ENCODE measurements around the gene IHH.

Gene IHH

GRCh38 chr2:219095406-219095935 is 34.8 kb upstream of the IHH start:
- no peak for DNase-seq (ENCODE audit: extremely low spot score)
- ChIA-PET CTCF (interaction anchor here (1.0 kb wide), 1 partner anchor 9 kb away, joined by 4 read pairs; no protein-coding TSS in a partner anchor), POLR2A (no interaction called here)
- TF ChIP-seq SP1 (IDR thresholded peaks at IDR 0.05) (no peak), FOXA1 (IDR thresholded peaks at IDR 0.05) (no peak), FOXK2 (IDR thresholded peaks at IDR 0.05) (no peak)

GRCh38 chr2:219094171-219094570 is 33.5 kb upstream of the IHH start:
- DNase-seq (ENCODE audit: extremely low spot score), result no peak
- CTCF ChIA-PET, result no interaction called here
- TF ChIP-seq BHLHE40 (IDR thresholded peaks at IDR 0.05; ENCODE audit: borderline replicate concordance) (no peak), TARDBP (IDR thresholded peaks at IDR 0.05) (no peak), CTBP1 (IDR thresholded peaks at IDR 0.05; ENCODE audit: borderline replicate concordance) (no peak), FOXK2 (IDR thresholded peaks at IDR 0.05) (no peak)
- POLR2A ChIA-PET, result no interaction called here

- ChIA-PET POLR2A (no interaction called here), CTCF (interaction anchor here (1.3 to 1.5 kb wide), 2 partner anchors 33 to 61 kb away, joined by 3 to 7 read pairs; no protein-coding TSS in a partner anchor)
- TF ChIP-seq SP1 (IDR thresholded peaks at IDR 0.05), result no peak
- TF ChIP-seq HDGF (IDR thresholded peaks at IDR 0.05; ENCODE audit: borderline replicate concordance), result no peak
- no peak for DNase-seq (ENCODE audit: extremely low spot score)
These were observed 29.9 kb upstream of the IHH start for GRCh38 chr2:219090436-219091299.

- ChIA-PET CTCF (no interaction called here), POLR2A (no interaction called here)
- DNase-seq (ENCODE audit: extremely low spot score), result no peak
- TF ChIP-seq CTBP1 (IDR thresholded peaks at IDR 0.05; ENCODE audit: borderline replicate concordance) (no peak), TARDBP (IDR thresholded peaks at IDR 0.05) (no peak), BHLHE40 (IDR thresholded peaks at IDR 0.05; ENCODE audit: borderline replicate concordance) (no peak), SUZ12 (IDR thresholded peaks at IDR 0.05) (no peak), NFRKB (IDR thresholded peaks at IDR 0.05) (no peak), FOXK2 (IDR thresholded peaks at IDR 0.05) (no peak), LEF1 (IDR thresholded peaks at IDR 0.05; ENCODE audit: borderline replicate concordance) (no peak), PKNOX1 (IDR thresholded peaks at IDR 0.05) (no peak), L3MBTL2 (conservative IDR thresholded peaks at IDR 0.05) (no peak), ELF4 (IDR thresholded peaks at IDR 0.05) (no peak), ZNF384 (IDR thresholded peaks at IDR 0.05) (no peak), HDGF (IDR thresholded peaks at IDR 0.05; ENCODE audit: borderline replicate concordance) (no peak), FOXM1 (IDR thresholded peaks at IDR 0.05; ENCODE audit: borderline replicate concordance) (no peak), FOXA1 (IDR thresholded peaks at IDR 0.05) (no peak), ARNT (IDR thresholded peaks at IDR 0.05) (no peak), SP1 (IDR thresholded peaks at IDR 0.05) (no peak)
These were observed 28.6 kb upstream of the IHH start for GRCh38 chr2:219089330-219089729.

- no peak for TF ChIP-seq SP1 (IDR thresholded peaks at IDR 0.05)
- TF ChIP-seq LEF1 (IDR thresholded peaks at IDR 0.05; ENCODE audit: borderline replicate concordance), result no peak
- TF ChIP-seq L3MBTL2 (conservative IDR thresholded peaks at IDR 0.05), result no peak
- TF ChIP-seq ARNT (IDR thresholded peaks at IDR 0.05), result no peak
- no peak for DNase-seq (ENCODE audit: extremely low spot score)
- ChIA-PET POLR2A (no interaction called here), CTCF (interaction anchor here (1.3 to 2.2 kb wide), 3 partner anchors 15 to 32 kb away, joined by 7 to 11 read pairs (median 9); no protein-coding TSS in a partner anchor)
These were observed 27.1 kb upstream of the IHH start for GRCh38 chr2:219087848-219088247.

- no peak for DNase-seq (ENCODE audit: extremely low spot score)
- ChIA-PET CTCF (interaction anchor here (1.7 to 2.2 kb wide), 2 partner anchors 15 to 17 kb away, joined by 9 to 11 read pairs; no protein-coding TSS in a partner anchor), POLR2A (no interaction called here)
- TF ChIP-seq SUZ12 (IDR thresholded peaks at IDR 0.05), result no peak
- no peak for TF ChIP-seq ZNF384 (IDR thresholded peaks at IDR 0.05)
- no peak for TF ChIP-seq FOXM1 (IDR thresholded peaks at IDR 0.05; ENCODE audit: borderline replicate concordance)
- no peak for TF ChIP-seq ELF4 (IDR thresholded peaks at IDR 0.05)
- TF ChIP-seq LEF1 (IDR thresholded peaks at IDR 0.05; ENCODE audit: borderline replicate concordance), result no peak
- no peak for TF ChIP-seq NFRKB (IDR thresholded peaks at IDR 0.05)
- TF ChIP-seq SP1 (IDR thresholded peaks at IDR 0.05), result no peak
- no peak for TF ChIP-seq HDGF (IDR thresholded peaks at IDR 0.05; ENCODE audit: borderline replicate concordance)
These were observed 26.6 kb upstream of the IHH start for GRCh38 chr2:219087361-219087760.

GRCh38 chr2:219086196-219086595 is 25.5 kb upstream of the IHH start:
- CTCF ChIA-PET, result interaction anchor here (0.6 to 1.7 kb wide), 2 partner anchors 14 to 18 kb away, joined by 3 to 9 read pairs; no protein-coding TSS in a partner anchor
- DNase-seq (ENCODE audit: extremely low spot score), result no peak
- POLR2A ChIA-PET, result no interaction called here
- no peak for TF ChIP-seq SP1 (IDR thresholded peaks at IDR 0.05)
- TF ChIP-seq LEF1 (IDR thresholded peaks at IDR 0.05; ENCODE audit: borderline replicate concordance), result no peak
- no peak for TF ChIP-seq BHLHE40 (IDR thresholded peaks at IDR 0.05; ENCODE audit: borderline replicate concordance)
- TF ChIP-seq TARDBP (IDR thresholded peaks at IDR 0.05), result no peak
- TF ChIP-seq CTBP1 (IDR thresholded peaks at IDR 0.05; ENCODE audit: borderline replicate concordance), result no peak
- no peak for TF ChIP-seq HDGF (IDR thresholded peaks at IDR 0.05; ENCODE audit: borderline replicate concordance)
- TF ChIP-seq ZNF384 (IDR thresholded peaks at IDR 0.05), result no peak
- TF ChIP-seq L3MBTL2 (conservative IDR thresholded peaks at IDR 0.05), result no peak
- TF ChIP-seq ARNT (IDR thresholded peaks at IDR 0.05), result no peak
- no peak for TF ChIP-seq FOXA1 (IDR thresholded peaks at IDR 0.05)

GRCh38 chr2:219084791-219085190 is 24.1 kb upstream of the IHH start:
- TF ChIP-seq SP1 (IDR thresholded peaks at IDR 0.05) (no peak), ARNT (IDR thresholded peaks at IDR 0.05) (no peak)
- DNase-seq (ENCODE audit: extremely low spot score), result no peak
- POLR2A ChIA-PET, result no interaction called here
- CTCF ChIA-PET, result interaction anchor here (0.6 to 1.0 kb wide), 2 partner anchors 12 kb away, joined by 3 to 4 read pairs; no protein-coding TSS in a partner anchor

All from HEK293T (cell line).